ENCODE measurements around the gene KDM2A. TPM values are rescaled to one million over a fixed set of nuclear protein-coding genes. Genes with fewer than 3 reads are reported as not detected.
"Not testable (repeated sequence)": the region's sequence is repeated elsewhere in the genome, so short reads cannot be mapped to it uniquely, and the experiment has no call there.

KDM2A gene
- total RNA-seq, 4 donors from 2014 or later: 65.3 to 137 (median 81.2) TPM

GRCh38 chr11:67120456-67120855, 1.4 kb downstream of the KDM2A start:
- Histone ChIP-seq H3K9me3 (no peaks in the 10 kb centered on the region), H3K36me3 (peaks cover 0 to 8% (median 0%) of the 10 kb centered on the region in 4 donors), H3K4me1 (peaks cover 17 to 59% (median 22%) of the 10 kb centered on the region in 4 donors), H3K27me3 (no peaks in the 10 kb centered on the region), H3K27ac (peak overlapping the region; percentile 98 to 100 (median 100)), H3K4me3 (peak overlapping the region; percentile 33 to 100 (median 98))
- TF ChIP-seq EP300 (IDR thresholded peaks at IDR 0.05; ENCODE audit: low read depth): no peak
- no peak for TF ChIP-seq CTCF (IDR thresholded peaks at IDR 0.05)
- TF ChIP-seq POLR2AphosphoS5 (IDR thresholded peaks at IDR 0.05): no peak
- no peak for TF ChIP-seq POLR2A (IDR thresholded peaks at IDR 0.05)
- intact Hi-C loops (cut with DNase I; ENCODE audit: low total_unique reads) (loop anchor here (5.0 kb wide), 1 partner anchor 1048 kb away; the partner anchor contains the start of gene PACS1), in situ Hi-C loops (cut with MboI; ENCODE audit: low pct_ligation_motif_present in 1 of 4, low pct_unique_long_range_greater_than_20kb in 1 of 4, low sequenced_read_pairs in 3 of 4) (no loop called here)
- WGBS, 2 donors (ENCODE audit: low coverage in 1 of 2): 1% methylated on average over 12 of the region's 12 CpGs
- DNase-seq: no peak

- H3K9me3 ChIP-seq: no peaks in the 10 kb centered on the region
- H3K4me3 ChIP-seq: peak overlapping the region; percentile 33 to 100 (median 98)
- H3K27me3 ChIP-seq: no peaks in the 10 kb centered on the region
- DNase-seq: peak; percentile 53
- H3K27ac ChIP-seq: peak overlapping the region; percentile 98 to 100 (median 100)
- peak in 1 of 3 donors; percentile 10 for TF ChIP-seq POLR2AphosphoS5 (IDR thresholded peaks at IDR 0.05)
- peak; percentile 26 for TF ChIP-seq POLR2A (IDR thresholded peaks at IDR 0.05)
- no peak for TF ChIP-seq EP300 (IDR thresholded peaks at IDR 0.05; ENCODE audit: low read depth)
- no peak for TF ChIP-seq CTCF (IDR thresholded peaks at IDR 0.05)
- H3K36me3 ChIP-seq: peaks cover 0 to 11% (median 2%) of the 10 kb centered on the region in 4 donors
- 3 to 9% methylated on average over 6 to 9 of the region's 9 CpGs for WGBS, 2 donors (ENCODE audit: low coverage in 1 of 2)
- H3K4me1 ChIP-seq: peaks cover 17 to 55% (median 22%) of the 10 kb centered on the region in 4 donors
- intact Hi-C loops (cut with DNase I; ENCODE audit: low total_unique reads) (loop anchor here (5.0 kb wide), 1 partner anchor 1049 kb away; the partner anchor contains the start of gene PACS1), in situ Hi-C loops (cut with MboI; ENCODE audit: low pct_ligation_motif_present in 1 of 4, low pct_unique_long_range_greater_than_20kb in 1 of 4, low sequenced_read_pairs in 3 of 4) (no loop called here)
Observed at GRCh38 chr11:67120881-67121710, 2.0 kb downstream of the KDM2A start.

GRCh38 chr11:67123801-67124200, 4.7 kb downstream of the KDM2A start:
- H3K9me3 ChIP-seq; H3K4me3 ChIP-seq; DNase-seq; in situ Hi-C loops (cut with MboI; ENCODE audit: low pct_ligation_motif_present in 1 of 4, low pct_unique_long_range_greater_than_20kb in 1 of 4, low sequenced_read_pairs in 3 of 4); H3K27ac ChIP-seq; H3K27me3 ChIP-seq: not testable (repeated sequence)
- 90% methylated on average over 5 of the region's 5 CpGs for WGBS, 2 donors (ENCODE audit: low coverage in 1 of 2)
- intact Hi-C loops (cut with DNase I; ENCODE audit: low total_unique reads): loop anchor here (5.0 kb wide), 1 partner anchor 1052 kb away; the partner anchor contains the start of gene PACS1
- Histone ChIP-seq H3K4me1 (peaks cover 11 to 52% (median 22%) of the 10 kb centered on the region in 4 donors), H3K36me3 (peaks cover 0 to 22% (median 5%) of the 10 kb centered on the region in 4 donors)

- H3K4me3 ChIP-seq; H3K27me3 ChIP-seq; H3K27ac ChIP-seq; DNase-seq; intact Hi-C loops (cut with DNase I; ENCODE audit: low total_unique reads); in situ Hi-C loops (cut with MboI; ENCODE audit: low pct_ligation_motif_present in 1 of 4, low pct_unique_long_range_greater_than_20kb in 1 of 4, low sequenced_read_pairs in 3 of 4); H3K9me3 ChIP-seq: not testable (repeated sequence)
- H3K4me1 ChIP-seq: peaks cover 11 to 62% (median 31%) of the 10 kb centered on the region in 4 donors
- H3K36me3 ChIP-seq: peaks cover 0 to 22% (median 9%) of the 10 kb centered on the region in 4 donors
- 93 to 95% methylated on average over 3 to 8 of the region's 8 CpGs for WGBS, 2 donors (ENCODE audit: low coverage in 1 of 2)
Observed at GRCh38 chr11:67126243-67126642, 7.2 kb downstream of the KDM2A start.

GRCh38 chr11:67126986-67127385, 7.9 kb downstream of the KDM2A start:
- Histone ChIP-seq H3K36me3 (peaks cover 0 to 24% (median 9%) of the 10 kb centered on the region in 4 donors), H3K4me1 (peaks cover 9 to 61% (median 26%) of the 10 kb centered on the region in 4 donors)
- 75 to 100% methylated on average over 2 to 4 of the region's 4 CpGs for WGBS, 2 donors (ENCODE audit: low coverage in 1 of 2)

GRCh38 chr11:67130861-67131260, 11.8 kb downstream of the KDM2A start:
- Histone ChIP-seq H3K4me1 (peaks cover 0 to 33% (median 16%) of the 10 kb centered on the region in 4 donors), H3K36me3 (peaks cover 0 to 51% (median 14%) of the 10 kb centered on the region in 4 donors)
- DNase-seq; H3K27me3 ChIP-seq; intact Hi-C loops (cut with DNase I; ENCODE audit: low total_unique reads); in situ Hi-C loops (cut with MboI; ENCODE audit: low pct_ligation_motif_present in 1 of 4, low pct_unique_long_range_greater_than_20kb in 1 of 4, low sequenced_read_pairs in 3 of 4); H3K9me3 ChIP-seq; H3K4me3 ChIP-seq; H3K27ac ChIP-seq: not testable (repeated sequence)
- WGBS, 2 donors (ENCODE audit: low coverage in 1 of 2): 95% methylated on average over 10 of the region's 10 CpGs; no CpG with 5 or more reads in 1 of the 2 donors

More at GRCh38 chr11:67126986-67127385, 7.9 kb downstream of the KDM2A start:
- Histone ChIP-seq H3K9me3 (no peaks in the 10 kb centered on the region), H3K4me3 (no peak overlapping the region), H3K27ac (no peak overlapping the region), H3K27me3 (no peaks in the 10 kb centered on the region)
- DNase-seq: no peak
- intact Hi-C loops (cut with DNase I; ENCODE audit: low total_unique reads): no loop called here
- TF ChIP-seq EP300 (IDR thresholded peaks at IDR 0.05; ENCODE audit: low read depth): no peak
- TF ChIP-seq POLR2AphosphoS5 (IDR thresholded peaks at IDR 0.05): no peak
- no peak for TF ChIP-seq CTCF (IDR thresholded peaks at IDR 0.05)
- no peak for TF ChIP-seq POLR2A (IDR thresholded peaks at IDR 0.05)
- in situ Hi-C loops (cut with MboI; ENCODE audit: low pct_ligation_motif_present in 1 of 4, low pct_unique_long_range_greater_than_20kb in 1 of 4, low sequenced_read_pairs in 3 of 4): no loop called here

Data from transverse colon (tissue), 4 donors.